ENCODE data around the gene GPS1. TPM values are rescaled to one million over a fixed set of nuclear protein-coding genes. Genes with fewer than 3 reads are reported as not detected.

The GPS1 gene
- total RNA-seq, 1 donor from 2014 or later = 156 TPM

DNA sequence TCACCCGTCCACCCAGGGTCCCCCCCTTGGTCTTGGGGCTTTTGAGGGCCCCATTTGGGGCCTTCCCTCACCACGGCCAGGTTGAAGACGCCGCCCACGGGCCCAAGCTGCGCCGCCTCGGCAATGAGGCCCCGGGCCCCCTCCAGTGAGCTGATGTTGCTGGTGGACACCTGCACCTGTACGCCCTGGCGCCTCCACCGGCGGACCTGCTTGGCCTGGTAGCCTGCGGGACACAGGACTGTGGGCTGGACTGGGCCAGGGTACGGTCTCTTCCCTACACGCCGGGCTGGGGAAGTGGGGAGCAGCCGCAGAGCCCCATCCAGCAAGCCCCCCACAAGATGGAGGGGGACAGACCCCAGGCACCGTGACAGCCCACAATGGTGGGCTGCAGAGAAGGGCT is 30.8 kb downstream of the GPS1 start:
- Mint-ChIP-seq H3K4me1 (no peaks in the 10 kb centered on the region), H3K9me3 (no peaks in the 10 kb centered on the region), H3K27ac (ENCODE audit: unreplicated experiment) (no peak overlapping the region), H3K27me3 (ENCODE audit: low read depth) (no peaks in the 10 kb centered on the region), H3K36me3 (ENCODE audit: low read depth) (peaks cover 2% of the 10 kb centered on the region), H3K4me3 (no peak overlapping the region)
- DNase-seq (ENCODE audit: low read depth, low spot score) = no peak
- no peak for TF ChIP-seq CTCF (conservative IDR thresholded peaks at IDR 0.05)

- Mint-ChIP-seq H3K27me3 (ENCODE audit: low read depth) (no peaks in the 10 kb centered on the region), H3K9me3 (no peaks in the 10 kb centered on the region)
These were observed 31.3 kb downstream of the GPS1 start for GRCh38 chr17:82083009-82083408.

DNA sequence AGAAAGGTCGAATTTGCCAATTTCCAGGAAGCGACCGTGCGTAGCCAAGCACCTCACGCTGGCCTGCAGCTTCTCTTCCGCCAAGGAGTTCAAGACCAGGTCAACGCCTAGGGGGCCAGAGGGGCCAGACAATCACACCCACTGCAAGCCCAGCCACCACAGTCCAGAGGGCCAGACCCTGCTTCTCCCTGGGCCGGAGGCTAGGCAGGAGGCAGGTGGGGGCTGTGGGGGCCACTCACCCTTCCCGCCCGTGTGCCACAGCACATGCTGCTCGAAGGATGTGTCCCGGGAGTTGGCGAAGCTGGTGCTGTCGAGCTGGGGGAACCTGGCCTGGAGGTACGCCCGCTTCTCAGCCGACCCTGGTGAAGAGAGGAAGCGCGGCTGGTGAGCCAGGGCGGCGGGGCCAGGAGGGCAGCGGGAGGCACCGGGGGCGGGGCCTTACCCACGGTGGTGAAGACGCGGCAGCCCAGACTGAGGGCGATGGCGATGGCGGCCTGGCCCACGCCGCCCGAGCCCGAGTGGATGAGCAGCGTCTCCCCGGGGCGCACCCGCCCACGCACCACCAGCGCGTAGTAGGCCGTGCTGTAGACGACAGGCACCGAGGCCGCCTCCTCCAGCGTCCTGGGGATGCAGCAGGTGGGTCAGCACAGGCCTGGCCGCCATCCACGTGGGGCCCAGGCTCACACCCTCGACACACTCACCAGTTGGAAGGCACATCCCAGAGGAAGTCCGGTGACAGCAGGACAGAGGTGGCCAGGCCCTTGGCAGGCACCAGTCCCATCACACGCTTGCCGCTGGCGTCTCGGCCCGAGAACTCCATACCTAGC is 32.0 kb downstream of the GPS1 start:
- Mint-ChIP-seq H3K9me3 (no peaks in the 10 kb centered on the region), H3K36me3 (ENCODE audit: low read depth) (peaks cover 2% of the 10 kb centered on the region), H3K27me3 (ENCODE audit: low read depth) (no peaks in the 10 kb centered on the region), H3K4me3 (no peak overlapping the region), H3K4me1 (no peaks in the 10 kb centered on the region), H3K27ac (ENCODE audit: unreplicated experiment) (no peak overlapping the region)
- no peak for DNase-seq (ENCODE audit: low read depth, low spot score)
- TF ChIP-seq CTCF (conservative IDR thresholded peaks at IDR 0.05) = no peak

More at GRCh38 chr17:82083009-82083408, 31.3 kb downstream of the GPS1 start:
- TF ChIP-seq CTCF (conservative IDR thresholded peaks at IDR 0.05) = no peak
- Mint-ChIP-seq H3K4me3 (no peak overlapping the region), H3K4me1 (no peaks in the 10 kb centered on the region), H3K27ac (ENCODE audit: unreplicated experiment) (no peak overlapping the region), H3K36me3 (ENCODE audit: low read depth) (peaks cover 2% of the 10 kb centered on the region)
- no peak for DNase-seq (ENCODE audit: low read depth, low spot score)

GRCh38 chr17:82084373-82085030 is 32.8 kb downstream of the GPS1 start:
- no peak for TF ChIP-seq CTCF (conservative IDR thresholded peaks at IDR 0.05)
- no peaks in the 10 kb centered on the region for H3K4me1 Mint-ChIP-seq
- H3K4me3 Mint-ChIP-seq = no peak overlapping the region
- H3K9me3 Mint-ChIP-seq = no peaks in the 10 kb centered on the region
- peaks cover 2% of the 10 kb centered on the region for H3K36me3 Mint-ChIP-seq (ENCODE audit: low read depth)
- no peak overlapping the region for H3K27ac Mint-ChIP-seq (ENCODE audit: unreplicated experiment)
- H3K27me3 Mint-ChIP-seq (ENCODE audit: low read depth) = no peaks in the 10 kb centered on the region
- DNase-seq (ENCODE audit: low read depth, low spot score) = no peak

- Mint-ChIP-seq H3K4me3 (no peak overlapping the region), H3K27me3 (ENCODE audit: low read depth) (no peaks in the 10 kb centered on the region), H3K9me3 (no peaks in the 10 kb centered on the region), H3K4me1 (no peaks in the 10 kb centered on the region), H3K36me3 (ENCODE audit: low read depth) (no peaks in the 10 kb centered on the region), H3K27ac (ENCODE audit: unreplicated experiment) (no peak overlapping the region)
- DNase-seq (ENCODE audit: low read depth, low spot score) = no peak
- TF ChIP-seq CTCF (conservative IDR thresholded peaks at IDR 0.05) = no peak
These were observed 33.5 kb downstream of the GPS1 start for GRCh38 chr17:82085031-82085861.
